Measurements from ENCODE around the gene KCNG4.

The KCNG4 gene

GRCh38 chr16:84275585-84276151 lies 35.9 kb upstream of the KCNG4 start:
- Histone ChIP-seq H3K4me3 (ENCODE audit: low read depth, low read length) (no peak overlapping the region), H3K27ac (no peak overlapping the region), H3K36me3 (replicated peaks) (no peaks in the 10 kb centered on the region), H3K27me3 (replicated peaks) (no peaks in the 10 kb centered on the region)
- TF ChIP-seq CTCF (IDR thresholded peaks at IDR 0.05; ENCODE audit: low read depth, low read length, missing control alignments): no peak
- no peak for DNase-seq
- in situ Hi-C loops (cut with HindIII; ENCODE audit: low pct_ligation_motif_present, low sequenced_read_pairs): no loop called here

GRCh38 chr16:84274515-84274914 lies 34.7 kb upstream of the KCNG4 start:
- DNase-seq: no peak
- no peaks in the 10 kb centered on the region for H3K27me3 ChIP-seq (replicated peaks)
- no peak overlapping the region for H3K4me3 ChIP-seq (ENCODE audit: low read depth, low read length)
- in situ Hi-C loops (cut with HindIII; ENCODE audit: low pct_ligation_motif_present, low sequenced_read_pairs): no loop called here
- no peaks in the 10 kb centered on the region for H3K36me3 ChIP-seq (replicated peaks)
- no peak overlapping the region for H3K27ac ChIP-seq
- TF ChIP-seq CTCF (IDR thresholded peaks at IDR 0.05; ENCODE audit: low read depth, low read length, missing control alignments): no peak

GRCh38 chr16:84272740-84273320 lies 33.0 kb upstream of the KCNG4 start:
- in situ Hi-C loops (cut with HindIII; ENCODE audit: low pct_ligation_motif_present, low sequenced_read_pairs): no loop called here
- H3K27ac ChIP-seq: no peak overlapping the region
- DNase-seq: no peak
- no peaks in the 10 kb centered on the region for H3K36me3 ChIP-seq (replicated peaks)
- no peaks in the 10 kb centered on the region for H3K27me3 ChIP-seq (replicated peaks)
- H3K4me3 ChIP-seq (ENCODE audit: low read depth, low read length): no peak overlapping the region
- TF ChIP-seq CTCF (IDR thresholded peaks at IDR 0.05; ENCODE audit: low read depth, low read length, missing control alignments): no peak

- no peak overlapping the region for H3K4me3 ChIP-seq (ENCODE audit: low read depth, low read length)
- H3K27me3 ChIP-seq (replicated peaks): no peaks in the 10 kb centered on the region
- in situ Hi-C loops (cut with HindIII; ENCODE audit: low pct_ligation_motif_present, low sequenced_read_pairs): no loop called here
- TF ChIP-seq CTCF (IDR thresholded peaks at IDR 0.05; ENCODE audit: low read depth, low read length, missing control alignments): no peak
- no peak for DNase-seq
- no peaks in the 10 kb centered on the region for H3K36me3 ChIP-seq (replicated peaks)
- no peak overlapping the region for H3K27ac ChIP-seq
Observed at GRCh38 chr16:84271866-84272265, 32.1 kb upstream of the KCNG4 start.

- no peak for TF ChIP-seq CTCF (IDR thresholded peaks at IDR 0.05; ENCODE audit: low read depth, low read length, missing control alignments)
- H3K27me3 ChIP-seq (replicated peaks): no peaks in the 10 kb centered on the region
- in situ Hi-C loops (cut with HindIII; ENCODE audit: low pct_ligation_motif_present, low sequenced_read_pairs): no loop called here
Observed at GRCh38 chr16:84271037-84271436, 31.2 kb upstream of the KCNG4 start.

GRCh38 chr16:84270531-84270930 lies 30.7 kb upstream of the KCNG4 start:
- no peak for TF ChIP-seq CTCF (IDR thresholded peaks at IDR 0.05; ENCODE audit: low read depth, low read length, missing control alignments)
- in situ Hi-C loops (cut with HindIII; ENCODE audit: low pct_ligation_motif_present, low sequenced_read_pairs): no loop called here
- Histone ChIP-seq H3K27ac (no peak overlapping the region), H3K4me3 (ENCODE audit: low read depth, low read length) (no peak overlapping the region), H3K27me3 (replicated peaks) (no peaks in the 10 kb centered on the region), H3K36me3 (replicated peaks) (no peaks in the 10 kb centered on the region)
- no peak for DNase-seq

More at GRCh38 chr16:84271037-84271436, 31.2 kb upstream of the KCNG4 start:
- no peaks in the 10 kb centered on the region for H3K36me3 ChIP-seq (replicated peaks)
- no peak for DNase-seq
- H3K4me3 ChIP-seq (ENCODE audit: low read depth, low read length): no peak overlapping the region
- H3K27ac ChIP-seq: no peak overlapping the region

Measured in brain microvascular endothelial cell (primary cell).